ENCODE data around the gene ACOX1.

Gene ACOX1

GRCh38 chr17:75910699-75911098, 68.3 kb downstream of the ACOX1 start:
- H3K4me3 ChIP-seq (ENCODE audit: low read depth, low read length) = no peak overlapping the region
- peaks cover 13 to 60% of the 10 kb centered on the region in 2 experiments; a peak in 2 of 3 replicates for H3K36me3 ChIP-seq (ENCODE audit: control insufficient read depth in 2 of 2, insufficient read depth in 1 of 2, low read length in 2 of 2)
- no peak overlapping the region for H3K27ac ChIP-seq (ENCODE audit: extremely low read depth, low read depth, low read length)
- CTCF ChIA-PET = interaction anchor here (0.6 to 11.4 kb wide), 6 partner anchors 17 to 277 kb away, joined by 3 to 224 read pairs (median 6); partner anchors contain the start of genes CDK3 and SMIM5
- POLR2A ChIA-PET = interaction anchor here (1.5 kb wide), 1 partner anchor 55 kb away, joined by 3 read pairs; the partner anchor contains the start of gene WBP2
- TF ChIP-seq ZNF133 (tag by site-specific recombination; IDR thresholded peaks at IDR 0.05) = no peak
- TF ChIP-seq ZNF184 (tag by site-specific recombination; IDR thresholded peaks at IDR 0.05) = no peak
- TF ChIP-seq ZNF777 (tag by site-specific recombination; IDR thresholded peaks at IDR 0.05; ENCODE audit: borderline replicate concordance) = no peak
- TF ChIP-seq ZIC2 (tag by site-specific recombination; IDR thresholded peaks at IDR 0.05) = no peak
- no peak for TF ChIP-seq KLF7 (tag by site-specific recombination; IDR thresholded peaks at IDR 0.05; ENCODE audit: borderline replicate concordance)
- H3K9me3 ChIP-seq (ENCODE audit: control insufficient read depth, insufficient read depth, low read depth, low read length) = no peaks in the 10 kb centered on the region
- no peaks in the 10 kb centered on the region; the same call in 1 of the 2 replicates for H3K4me1 ChIP-seq (ENCODE audit: control insufficient read depth, insufficient read depth, low read length)

- no peaks in the 10 kb centered on the region; the same call in 1 of the 2 replicates for H3K4me1 ChIP-seq (ENCODE audit: control insufficient read depth, insufficient read depth, low read length)
- POLR2A ChIA-PET = interaction anchor here (0.6 to 1.5 kb wide), 2 partner anchors 54 to 480 kb away, joined by 3 read pairs; partner anchors contain the start of gene WBP2
- peaks cover 13 to 53% of the 10 kb centered on the region in 2 experiments; a peak in 2 of 3 replicates for H3K36me3 ChIP-seq (ENCODE audit: control insufficient read depth in 2 of 2, insufficient read depth in 1 of 2, low read length in 2 of 2)
- TF ChIP-seq WT1 (tag by site-specific recombination; IDR thresholded peaks at IDR 0.05) (peak; percentile 90), ZSCAN4 (tag by site-specific recombination; IDR thresholded peaks at IDR 0.05) (no peak), ZNF398 (tag by site-specific recombination; IDR thresholded peaks at IDR 0.05) (peak; percentile 48), KLF17 (tag by site-specific recombination; IDR thresholded peaks at IDR 0.05) (0 out of 2 replicates have a peak, but pooled peaks have one; percentile 23)
- CTCF ChIA-PET = interaction anchor here (0.6 to 11.4 kb wide), 4 partner anchors 18 to 277 kb away, joined by 3 to 224 read pairs (median 11); partner anchors contain the start of genes CDK3 and SMIM5
- no peaks in the 10 kb centered on the region for H3K9me3 ChIP-seq (ENCODE audit: control insufficient read depth, insufficient read depth, low read depth, low read length)
- H3K27ac ChIP-seq (ENCODE audit: extremely low read depth, low read depth, low read length) = no peak overlapping the region
- H3K4me3 ChIP-seq (ENCODE audit: low read depth, low read length) = no peak overlapping the region
Observed at GRCh38 chr17:75909812-75910274, 69.1 kb downstream of the ACOX1 start.

GRCh38 chr17:75909051-75909811, 69.7 kb downstream of the ACOX1 start:
- no peak overlapping the region for H3K4me3 ChIP-seq (ENCODE audit: low read depth, low read length)
- POLR2A ChIA-PET = interaction anchor here (0.6 to 1.5 kb wide), 2 partner anchors 54 to 480 kb away, joined by 3 read pairs; partner anchors contain the start of gene WBP2
- H3K27ac ChIP-seq (ENCODE audit: extremely low read depth, low read depth, low read length) = peak overlapping the region; percentile 17; the same call in 1 of the 2 replicates
- H3K4me1 ChIP-seq (ENCODE audit: control insufficient read depth, insufficient read depth, low read length) = no peaks in the 10 kb centered on the region; the same call in 1 of the 2 replicates
- CTCF ChIA-PET = interaction anchor here (2.3 to 11.4 kb wide), 3 partner anchors 18 to 104 kb away, joined by 9 to 224 read pairs (median 13); partner anchors contain the start of gene CDK3
- peaks cover 13 to 47% of the 10 kb centered on the region in 2 experiments; a peak in 2 of 3 replicates for H3K36me3 ChIP-seq (ENCODE audit: control insufficient read depth in 2 of 2, insufficient read depth in 1 of 2, low read length in 2 of 2)
- no peaks in the 10 kb centered on the region for H3K9me3 ChIP-seq (ENCODE audit: control insufficient read depth, insufficient read depth, low read depth, low read length)
- TF ChIP-seq ZBTB17 (tag by site-specific recombination; IDR thresholded peaks at IDR 0.05) = no peak
- TF ChIP-seq PRDM4 (tag by site-specific recombination; IDR thresholded peaks at IDR 0.05) = no peak
- TF ChIP-seq GFI1B (tag by site-specific recombination; IDR thresholded peaks at IDR 0.05) = no peak
- no peak for TF ChIP-seq ZBTB10 (tag by site-specific recombination; IDR thresholded peaks at IDR 0.05)
- no peak for TF ChIP-seq ZNF677 (tag by site-specific recombination; IDR thresholded peaks at IDR 0.05)
- TF ChIP-seq ZNF223 (tag by site-specific recombination; IDR thresholded peaks at IDR 0.05) = no peak
- TF ChIP-seq GLIS2 (tag by site-specific recombination; IDR thresholded peaks at IDR 0.05) = no peak
- no peak for TF ChIP-seq ZXDB (tag by site-specific recombination; IDR thresholded peaks at IDR 0.05)
- TF ChIP-seq IKZF3 (tag by site-specific recombination; IDR thresholded peaks at IDR 0.05) = no peak

Data from HEK293 (cell line).